PC-9 (cell line): ENCODE results near the gene SORCS2. TPM values are rescaled to one million over a fixed set of nuclear protein-coding genes. Genes with fewer than 3 reads are reported as not detected.
A peak's percentile ranks its signal among the peaks of the same experiment; 100 is the strongest.

ENCODE experiments used
- Bru-seq: library from RNA; stranded (reverse); fragments of 400-500 nt; gene quantifications from one replicate; lab custom pipeline; 2021; lab: Mats Ljungman, UMichigan
- BruChase-seq, 2 experiments: library from RNA; stranded (reverse); fragments of 400-500 nt; gene quantifications; one replicate each; lab custom pipeline; 2021; lab: Mats Ljungman, UMichigan
- BruUV-seq: library from RNA; stranded (reverse); fragments of 400-500 nt; replicated peaks from 2 replicates; lab custom pipeline; 2021; lab: Mats Ljungman, UMichigan
- CTCF ChIA-PET: fragments of 300-600 bp; sonication (Branson Sonifier 250); formaldehyde crosslinking; loops from one replicate; lab custom pipeline; 2022; ENCODE audit warnings: antibody characterized with exemption; lab: Charles Lee
- POLR2A ChIA-PET: fragments of 300-600 bp; sonication (Branson Sonifier 250); formaldehyde crosslinking; loops from one replicate; lab custom pipeline; 2022; ENCODE audit warnings: antibody characterized with exemption; ENCODE audit not compliant: unreplicated experiment; lab: Charles Lee
- DNase-seq, 2 experiments: peaks; one replicate each; pipeline versions ENCODE4 v3.0.0 to v3.0.0-alpha.2; 2015 to 2022; ENCODE audit warnings: mixed read lengths in 1 of 2
- H2AFZ ChIP-seq: fragments of 200-600 bp; sonication (generic); 2 replicates; pipeline ENCODE4 v1.8.1; 2017; ENCODE audit warnings: antibody characterized with exemption
- H3F3A ChIP-seq: fragments of 200-600 bp; sonication (generic); 2 replicates; pipeline ENCODE4 v1.8.1; 2017; ENCODE audit warnings: antibody characterized with exemption, mild to moderate bottlenecking, low read depth; ENCODE audit not compliant: insufficient read depth
- H3K27ac ChIP-seq: fragments of 200-600 bp; sonication (generic); 2 replicates; pipeline ENCODE4 v1.6.1; 2016; ENCODE audit warnings: mixed run types
- H3K27me3 ChIP-seq: fragments of 200-600 bp; sonication (generic); 2 replicates; pipeline ENCODE4 v1.6.1; 2016; ENCODE audit warnings: low read depth, mixed run types; ENCODE audit not compliant: insufficient read depth
- H3K36me3 ChIP-seq: fragments of 200-600 bp; sonication (generic); 2 replicates; pipeline ENCODE4 v1.6.1; 2016; ENCODE audit warnings: low read depth, mixed run types
- H3K4me1 ChIP-seq: fragments of 200-600 bp; sonication (generic); replicated peaks from 2 replicates; pipeline ENCODE4 v1.6.1; 2016; ENCODE audit warnings: mixed run types; ENCODE audit not compliant: insufficient read depth
- H3K4me2 ChIP-seq: fragments of 200-600 bp; sonication (generic); 2 replicates; pipeline ENCODE4 v1.6.1; 2017; ENCODE audit warnings: mixed run types
- H3K4me3 ChIP-seq: fragments of 200-600 bp; sonication (generic); 2 replicates; pipeline ENCODE4 v1.6.1; 2016; ENCODE audit warnings: mixed run types
- H3K79me2 ChIP-seq: fragments of 200-600 bp; sonication (generic); 2 replicates; pipeline ENCODE4 v1.6.1; 2017; ENCODE audit warnings: low read depth, mixed run types
- H3K9me2 ChIP-seq: fragments of 200-600 bp; sonication (generic); 2 replicates; pipeline ENCODE4 v1.8.1; 2017; ENCODE audit warnings: mild to moderate bottlenecking; ENCODE audit not compliant: insufficient read depth
- H3K9me3 ChIP-seq: fragments of 200-600 bp; sonication (generic); 2 replicates; pipeline ENCODE4 v1.8.1; 2016; ENCODE audit warnings: low read depth; ENCODE audit not compliant: insufficient read depth
- H4K20me1 ChIP-seq: fragments of 200-600 bp; sonication (generic); 2 replicates; pipeline ENCODE4 v1.8.1; 2017; ENCODE audit not compliant: insufficient read depth
- CTCF ChIP-seq: fragments of 200-600 bp; sonication (generic); conservative IDR thresholded peaks from 2 replicates; pipeline ENCODE4 v1.6.1; 2017; ENCODE audit warnings: mixed run types, antibody characterized with exemption, mild to moderate bottlenecking, moderate library complexity
- EZH2 ChIP-seq: fragments of 200-600 bp; sonication (generic); IDR thresholded peaks from 2 replicates; pipeline ENCODE4 v1.8.0; 2017; ENCODE audit warnings: antibody characterized with exemption, low read depth
- intact Hi-C: fragments of 100-400 bp; cut with micrococcal nuclease; formaldehyde crosslinking; loops from one replicate; pipeline ENCODE4 v1.10.0; 2022; ENCODE audit not compliant: unreplicated experiment
- long read RNA-seq: library from polyadenylated mRNA; stranded (forward); transcript quantifications from one replicate; pipeline ENCODE4 v2.0.0, GENCODE V29; 2022
- total RNA-seq: library from RNA; stranded (reverse); gene quantifications from 2 replicates; pipeline ENCODE4 v1.2.3, GENCODE V29; 2021

Gene SORCS2
- total RNA-seq, result 20.7 and 25.8 TPM in 2 replicates
- percentile 54 among the genes with signal in this experiment for Bru-seq, nascent RNA
- BruChase-seq, experiment 1, labeled RNA remaining after a 2-hour chase, result percentile 61 among the genes with signal in this experiment
- BruChase-seq, experiment 2, labeled RNA remaining after a 6-hour chase, result percentile 52 among the genes with signal in this experiment
- long read RNA-seq, partial matches to known transcripts, result 3 of 28 reads
- long read RNA-seq, other reads (novel, unspliced or antisense), result 25 of 28 reads

GRCh38 chr4:7192252-7193029, at the start of gene SORCS2:
TSS of gene SORCS2 (plus strand) at chr4:7192538.
- no peak; the same call in 1 of the 2 replicates for TF ChIP-seq CTCF
- no TSS peak for BruUV-seq
- ChIA-PET CTCF (interaction anchor here (0.5 to 1.4 kb wide), 7 partner anchors 15 to 480 kb away, joined by 3 to 7 read pairs (median 4); no protein-coding TSS in a partner anchor), POLR2A (interaction anchor here (0.7 kb wide), 1 partner anchor 143 kb away, joined by 3 read pairs; no protein-coding TSS in a partner anchor)
- no peaks in the 10 kb centered on the region for H3K9me2 ChIP-seq
- H3K27ac ChIP-seq, result no peak within 1 kb of the TSS
- H3K4me2 ChIP-seq, result peak within 1 kb of the TSS; percentile 94
- no peaks in the 10 kb centered on the region for H3K36me3 ChIP-seq
- peaks cover 12% of the 10 kb centered on the region; the same call in 1 of the 2 replicates for H3K79me2 ChIP-seq
- H2AFZ ChIP-seq, result peak within 1 kb of the TSS; percentile 66
- no peaks in the 10 kb centered on the region for H3K9me3 ChIP-seq
- intact Hi-C loops, result loop anchor here (1.0 to 5.0 kb wide), 5 partner anchors 104 to 610 kb away; no protein-coding TSS in a partner anchor
- peaks cover 3% of the 10 kb centered on the region for H3K27me3 ChIP-seq
- DNase-seq, result peak in 1 of 2 experiments; percentile 82
- peaks cover 32% of the 10 kb centered on the region for H3F3A ChIP-seq
- no peaks in the 10 kb centered on the region for H4K20me1 ChIP-seq
- H3K4me1 ChIP-seq, result peaks cover 37% of the 10 kb centered on the region
- H3K4me3 ChIP-seq, result peak within 1 kb of the TSS; percentile 71

GRCh38 chr4:7144374-7145290, 47.7 kb upstream of the SORCS2 start:
- intact Hi-C loops, result no loop called here
- CTCF ChIA-PET, result no interaction called here
- BruUV-seq, result no TSS peak

More at GRCh38 chr4:7144374-7145290, 47.7 kb upstream of the SORCS2 start:
- Histone ChIP-seq H3K36me3 (no peaks in the 10 kb centered on the region), H4K20me1 (no peaks in the 10 kb centered on the region), H3K27me3 (peaks cover 5% of the 10 kb centered on the region; the same call in 1 of the 2 replicates), H3F3A (no peaks in the 10 kb centered on the region), H3K4me2 (no peak overlapping the region), H3K9me2 (no peaks in the 10 kb centered on the region), H3K27ac (no peak overlapping the region), H3K4me1 (no peaks in the 10 kb centered on the region), H2AFZ (no peak overlapping the region), H3K79me2 (no peaks in the 10 kb centered on the region), H3K9me3 (no peaks in the 10 kb centered on the region), H3K4me3 (no peak overlapping the region)
- TF ChIP-seq CTCF (no peak), EZH2 (no peak)
- DNase-seq, result no peak
- POLR2A ChIA-PET, result no interaction called here
